Right lobe of liver (tissue), 6 donors: ENCODE measurements around the gene CUBN. TPM values are rescaled to one million over a fixed set of nuclear protein-coding genes. Genes with fewer than 3 reads are reported as not detected.

Source experiments
- ATAC-seq, 4 donors: fragments of 200-7000 bp; cut with Tn5 transposase; one replicate each; pipeline ENCODE4 v1.9.1; 2020; ENCODE audit warnings: mild to moderate bottlenecking in 4 of 4, moderate library complexity in 4 of 4
- DNase-seq, 3 donors: peaks; one replicate each; pipeline ENCODE4 v3.0.0-alpha.2; 2020
- H3K27ac ChIP-seq, 3 donors: fragments of 200-600 bp; one replicate each; pipeline ENCODE4 v1.8.0; 2022
- H3K27me3 ChIP-seq, 2 donors: fragments of 200-600 bp; one replicate each; pipeline ENCODE4 v1.8.0; 2022
- H3K36me3 ChIP-seq, 4 donors: fragments of 200-600 bp; sonication (generic) in 1 of 4; one replicate each; pipeline versions ENCODE4 v1.5.1 to v1.8.0; 2017 to 2022; ENCODE audit warnings: control low read depth in 1 of 4
- H3K4me1 ChIP-seq, 4 donors: fragments of 200-600 bp; sonication (generic) in 1 of 4; one replicate each; pipeline versions ENCODE4 v1.5.1 to v1.8.0; 2017 to 2022; ENCODE audit warnings: control low read depth in 1 of 4
- H3K4me3 ChIP-seq, 3 donors: fragments of 200-600 bp; one replicate each; pipeline ENCODE4 v1.8.0; 2022
- H3K9me3 ChIP-seq, 4 donors: fragments of 200-600 bp; sonication (generic) in 1 of 4; one replicate each; pipeline versions ENCODE4 v1.5.1 to v1.8.0; 2017 to 2022; ENCODE audit warnings: control low read depth in 1 of 4
- POLR2A ChIP-seq: fragments of 450-650 bp; IDR thresholded peaks from one replicate; pipeline ENCODE4 v1.6.1; 2017; ENCODE audit warnings: antibody characterized with exemption, mild to moderate bottlenecking
- WGBS: methylation state at CpG from one replicate; pipeline ENCODE4 v1.1.6; 2018; ENCODE audit warnings: low coverage, low lambda C conversion rate; ENCODE audit not compliant: insufficient coverage; ENCODE audit errors: missing lambda C conversion rate; 5-methylcytosine and 5-hydroxymethylcytosine counted together
- intact Hi-C, 2 donors: fragments of 100-400 bp; cut with DNase I; formaldehyde crosslinking; loops; one replicate each; pipeline versions ENCODE4 v1.11.2 to v1.14.1; 2022
- total RNA-seq, 6 experiments: library from RNA; depleted of rRNA in 2 of 6; stranded (reverse); fragments of >200 nt in 2 of 6; fragmentation: NEBNext Ultra II Directional in 3 of 6; extraction: Animal tissue kit (Norgen Biotek cat#: 25700) in 3 of 6; gene quantifications; one replicate each; pipeline versions ENCODE4 v1.1.0 to v1.2.4, GENCODE V29; 2016 to 2023
- TF ChIP-seq, protein P1 (sequence below), 4 donors: fragments of 200-600 bp in 3 of 4; fragments of 450-650 bp in 1 of 4; IDR thresholded peaks; one replicate each; pipeline versions ENCODE4 v1.5.1 to v1.8.0; 2016 to 2022; ENCODE audit warnings: antibody characterized with exemption in 4 of 4, mild to moderate bottlenecking in 2 of 4
- donor health status: DM: no; HTN: yes; CAD: no.
- donor health status: DM: no; HTN: no; CAD: no.
- donor health status: DM: no; HTN: no; CAD: no.
- donor health status: DM: no; HTN: yes; CAD: no.
- donor health status: DM: no; HTN: yes; CAD: no.

CUBN gene
- total RNA-seq, 6 experiments from 2014 or later: 0.07 to 0.74 (median 0.27) TPM

DNA sequence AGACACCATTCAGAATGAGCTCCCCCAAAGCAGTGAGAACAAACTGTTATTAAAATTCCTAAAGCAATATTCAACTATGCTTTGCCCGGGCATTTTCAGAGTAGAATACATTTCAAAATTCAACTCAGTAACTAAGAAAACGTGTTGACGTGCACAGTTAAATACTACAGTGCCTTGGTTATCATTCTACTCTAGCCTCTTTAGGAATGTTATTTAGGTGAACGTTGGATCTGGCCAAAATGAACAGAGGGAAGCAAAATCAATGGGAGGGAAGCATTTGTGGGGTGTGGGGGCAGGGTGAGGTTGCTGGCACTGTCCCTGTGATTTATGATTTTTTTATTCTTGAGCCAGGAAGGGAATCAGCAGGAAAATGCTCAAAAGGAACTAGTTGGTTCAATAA, 339.8 kb downstream of the CUBN start:
- Histone ChIP-seq H3K4me3 (no peak overlapping the region), H3K36me3 (no peaks in the 10 kb centered on the region), H3K27me3 (no peaks in the 10 kb centered on the region), H3K9me3 (no peaks in the 10 kb centered on the region), H3K27ac (no peak overlapping the region), H3K4me1 (no peaks in the 10 kb centered on the region)
- no peak for TF ChIP-seq POLR2A
- TF ChIP-seq, protein P1, sequence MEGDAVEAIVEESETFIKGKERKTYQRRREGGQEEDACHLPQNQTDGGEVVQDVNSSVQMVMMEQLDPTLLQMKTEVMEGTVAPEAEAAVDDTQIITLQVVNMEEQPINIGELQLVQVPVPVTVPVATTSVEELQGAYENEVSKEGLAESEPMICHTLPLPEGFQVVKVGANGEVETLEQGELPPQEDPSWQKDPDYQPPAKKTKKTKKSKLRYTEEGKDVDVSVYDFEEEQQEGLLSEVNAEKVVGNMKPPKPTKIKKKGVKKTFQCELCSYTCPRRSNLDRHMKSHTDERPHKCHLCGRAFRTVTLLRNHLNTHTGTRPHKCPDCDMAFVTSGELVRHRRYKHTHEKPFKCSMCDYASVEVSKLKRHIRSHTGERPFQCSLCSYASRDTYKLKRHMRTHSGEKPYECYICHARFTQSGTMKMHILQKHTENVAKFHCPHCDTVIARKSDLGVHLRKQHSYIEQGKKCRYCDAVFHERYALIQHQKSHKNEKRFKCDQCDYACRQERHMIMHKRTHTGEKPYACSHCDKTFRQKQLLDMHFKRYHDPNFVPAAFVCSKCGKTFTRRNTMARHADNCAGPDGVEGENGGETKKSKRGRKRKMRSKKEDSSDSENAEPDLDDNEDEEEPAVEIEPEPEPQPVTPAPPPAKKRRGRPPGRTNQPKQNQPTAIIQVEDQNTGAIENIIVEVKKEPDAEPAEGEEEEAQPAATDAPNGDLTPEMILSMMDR (IDR thresholded peaks at IDR 0.05): no peak
- DNase-seq (no peak), ATAC-seq (no peak)
- whole genome bisulfite sequencing: 90% methylated on average over 4 of the region's 4 CpGs
- intact Hi-C loops: no loop called here

DNA sequence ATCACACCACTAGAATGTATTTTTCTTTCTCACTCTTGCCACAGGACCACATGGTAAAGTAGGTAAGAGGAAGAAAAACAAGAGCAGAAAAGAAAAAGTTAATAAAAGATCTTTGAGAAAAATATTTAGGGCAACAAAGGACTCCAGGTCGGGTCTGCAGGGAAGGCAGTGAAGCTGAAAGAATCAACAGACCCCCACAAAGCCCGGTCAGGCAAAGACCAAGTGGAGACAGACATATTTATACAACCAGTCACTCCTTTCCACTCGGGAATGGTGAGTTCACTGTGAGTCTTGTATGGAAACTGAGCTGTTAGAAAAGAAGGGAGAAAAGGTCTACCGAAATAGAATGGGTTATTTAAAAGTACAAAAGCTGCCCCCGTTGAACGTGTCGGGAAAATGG, 340.4 kb downstream of the CUBN start:
- DNase-seq: no peak
- 81% methylated on average over 7 of the region's 7 CpGs for WGBS
- Histone ChIP-seq H3K27ac (no peak overlapping the region), H3K27me3 (no peaks in the 10 kb centered on the region), H3K4me3 (no peak overlapping the region), H3K36me3 (no peaks in the 10 kb centered on the region), H3K9me3 (no peaks in the 10 kb centered on the region), H3K4me1 (no peaks in the 10 kb centered on the region)
- intact Hi-C loops: no loop called here
- ATAC-seq: no peak
- TF ChIP-seq, protein P1 (IDR thresholded peaks at IDR 0.05): no peak
- no peak for TF ChIP-seq POLR2A

DNA sequence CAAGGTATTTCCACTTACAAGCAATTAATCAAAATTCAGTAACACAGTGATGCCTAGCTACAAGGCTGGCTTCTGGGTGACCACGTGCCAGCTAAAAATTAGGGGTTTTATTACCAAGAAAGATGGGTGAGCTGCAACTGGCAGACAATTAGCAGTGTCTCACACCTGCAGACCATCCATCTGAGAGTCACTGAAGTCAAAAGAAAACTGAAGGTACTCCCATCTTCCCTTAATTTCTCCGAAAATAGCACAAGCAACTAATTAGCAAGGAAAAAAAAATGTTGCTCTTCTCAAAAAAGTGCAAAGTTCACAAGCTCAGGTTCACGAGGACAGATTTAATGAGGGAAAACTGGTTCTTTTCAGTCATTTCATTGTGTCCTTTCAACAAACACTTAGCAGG, 340.8 kb downstream of the CUBN start:
- Histone ChIP-seq H3K4me3 (no peak overlapping the region), H3K4me1 (no peaks in the 10 kb centered on the region), H3K9me3 (no peaks in the 10 kb centered on the region), H3K27me3 (no peaks in the 10 kb centered on the region), H3K36me3 (no peaks in the 10 kb centered on the region), H3K27ac (no peak overlapping the region)
- no peak for ATAC-seq
- DNase-seq: no peak
- 76% methylated on average over 3 of the region's 3 CpGs for WGBS
- intact Hi-C loops: no loop called here
- TF ChIP-seq, protein P1 (IDR thresholded peaks at IDR 0.05): no peak
- TF ChIP-seq POLR2A: no peak

DNA sequence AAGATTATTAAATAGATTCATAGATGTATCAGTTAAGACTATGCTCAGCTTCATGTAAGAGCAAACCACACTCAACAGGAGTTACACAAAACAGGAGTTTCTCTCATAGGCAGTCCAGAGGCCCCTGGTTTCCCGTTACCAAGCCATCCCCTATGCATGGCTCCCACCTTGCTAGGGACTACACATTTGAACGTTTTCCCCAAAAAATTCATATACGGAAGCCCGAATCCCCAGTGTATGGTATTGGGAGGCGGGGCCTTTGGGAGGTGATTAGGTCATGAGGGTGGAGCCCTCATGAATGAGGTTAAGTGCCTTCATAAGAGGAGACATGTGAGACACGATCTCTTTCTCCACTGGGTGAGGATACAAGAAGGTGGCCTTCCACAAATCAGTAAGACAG, 341.5 kb downstream of the CUBN start:
- no peak for DNase-seq
- no peaks in the 10 kb centered on the region for H3K4me1 ChIP-seq
- H3K27ac ChIP-seq: no peak overlapping the region
- no peaks in the 10 kb centered on the region for H3K36me3 ChIP-seq
- ATAC-seq: no peak
- intact Hi-C loops: no loop called here
- no peaks in the 10 kb centered on the region for H3K27me3 ChIP-seq
- no peaks in the 10 kb centered on the region for H3K9me3 ChIP-seq
- H3K4me3 ChIP-seq: no peak overlapping the region
- TF ChIP-seq POLR2A: no peak
- TF ChIP-seq, protein P1 (IDR thresholded peaks at IDR 0.05): no peak
- 76% methylated on average over 3 of the region's 6 CpGs for WGBS

DNA sequence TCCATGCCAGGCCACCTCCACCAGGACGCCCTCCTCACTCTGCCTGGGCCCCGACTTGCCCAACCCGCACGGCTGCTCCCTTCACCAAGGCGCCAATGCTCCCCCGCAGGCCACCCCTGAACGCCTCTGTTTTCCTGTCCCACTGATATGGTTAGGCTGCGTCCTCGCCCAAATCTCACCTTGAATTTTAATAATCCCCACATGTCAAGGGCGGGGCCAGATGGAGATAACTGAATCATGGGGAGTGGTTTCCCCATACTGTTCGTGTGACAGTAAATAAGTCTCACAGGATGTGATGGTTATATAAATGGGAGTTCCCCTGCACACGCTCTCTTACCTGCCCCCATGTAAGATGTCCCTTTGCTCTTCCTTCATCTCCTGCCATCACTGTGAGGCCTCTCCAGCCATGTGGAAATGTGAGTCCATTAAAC, 342.2 kb downstream of the CUBN start:
- Histone ChIP-seq H3K36me3 (no peaks in the 10 kb centered on the region), H3K27ac (no peak overlapping the region), H3K9me3 (no peaks in the 10 kb centered on the region), H3K4me3 (no peak overlapping the region), H3K4me1 (no peaks in the 10 kb centered on the region), H3K27me3 (no peaks in the 10 kb centered on the region)
- DNase-seq (no peak), ATAC-seq (no peak)
- intact Hi-C loops: no loop called here
- 90% methylated on average over 9 of the region's 12 CpGs for WGBS
- no peak for TF ChIP-seq POLR2A
- TF ChIP-seq, protein P1 (IDR thresholded peaks at IDR 0.05): no peak
